NCI-H345 treated with DMSO at 0.1 percent for 48 hours (cell line): Measurements from ENCODE around the gene SELENON.

Source experiments
- DNase-seq: peaks from one replicate; lab custom pipeline; 2025; ENCODE audit not compliant: unreplicated experiment; lab: John Stamatoyannopoulos, UW

Gene SELENON

DNA sequence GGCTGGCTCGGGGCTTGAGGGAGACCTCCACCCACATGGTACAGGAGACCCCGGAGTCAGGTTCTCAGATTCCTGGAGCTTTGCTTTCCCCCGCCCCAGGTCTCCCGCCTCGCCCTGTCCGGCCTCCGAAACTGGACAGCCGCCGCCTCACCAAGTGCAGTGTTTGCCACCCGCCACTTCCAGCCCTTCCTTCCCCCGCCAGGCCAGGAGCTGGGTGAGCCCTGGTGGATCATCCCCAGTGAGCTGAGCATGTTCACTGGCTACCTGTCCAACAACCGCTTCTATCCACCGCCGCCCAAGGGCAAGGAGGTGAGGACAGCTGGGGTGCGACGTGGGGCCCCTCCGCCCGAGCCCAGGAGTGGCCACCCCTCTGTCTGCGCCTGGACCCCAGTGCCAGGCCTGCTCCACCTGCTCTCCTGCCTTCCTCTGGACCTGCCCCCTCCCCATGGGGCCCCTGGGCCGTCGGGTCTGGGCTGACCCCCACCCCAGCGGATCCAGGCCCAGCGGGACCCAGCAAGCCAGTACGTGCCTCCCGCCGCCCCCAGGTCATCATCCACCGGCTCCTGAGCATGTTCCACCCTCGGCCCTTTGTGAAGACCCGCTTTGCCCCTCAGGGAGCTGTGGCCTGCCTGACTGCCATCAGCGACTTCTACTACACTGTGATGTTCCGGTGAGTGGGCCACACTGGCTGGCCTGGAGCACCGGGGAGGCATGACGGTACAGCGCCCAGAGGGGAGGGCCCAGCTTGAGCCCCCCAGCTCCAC is 8.7 kb downstream of the SELENON start:
- no peak for DNase-seq

DNA sequence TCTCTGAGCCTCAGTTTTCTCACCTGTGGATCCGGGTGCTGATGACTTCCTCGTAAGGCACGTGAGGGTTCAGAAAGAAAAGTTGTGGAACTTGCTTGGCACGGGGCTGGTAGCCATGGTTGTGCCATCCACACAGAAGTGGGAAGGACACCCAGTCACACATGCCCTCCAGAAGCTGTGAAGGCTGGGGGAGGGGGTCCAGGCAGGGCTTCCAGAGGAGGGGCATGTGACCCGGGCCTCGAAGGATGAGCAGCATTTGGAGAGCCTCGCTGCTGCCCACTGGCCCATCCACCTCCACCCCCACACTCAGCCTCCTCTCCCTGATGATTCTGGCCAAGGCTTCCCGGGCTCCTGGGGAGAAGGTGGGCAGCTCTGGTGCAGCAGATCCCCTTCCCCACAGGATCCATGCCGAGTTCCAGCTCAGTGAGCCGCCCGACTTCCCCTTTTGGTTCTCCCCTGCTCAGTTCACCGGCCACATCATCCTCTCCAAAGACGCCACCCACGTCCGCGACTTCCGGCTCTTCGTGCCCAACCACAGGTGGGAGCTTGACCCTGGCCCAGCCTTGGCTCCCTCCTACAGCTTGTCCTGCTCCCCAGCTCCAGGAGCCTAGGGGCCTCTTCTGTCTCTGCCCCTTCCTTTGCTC is 9.4 kb downstream of the SELENON start:
- DNase-seq, result no peak

DNA sequence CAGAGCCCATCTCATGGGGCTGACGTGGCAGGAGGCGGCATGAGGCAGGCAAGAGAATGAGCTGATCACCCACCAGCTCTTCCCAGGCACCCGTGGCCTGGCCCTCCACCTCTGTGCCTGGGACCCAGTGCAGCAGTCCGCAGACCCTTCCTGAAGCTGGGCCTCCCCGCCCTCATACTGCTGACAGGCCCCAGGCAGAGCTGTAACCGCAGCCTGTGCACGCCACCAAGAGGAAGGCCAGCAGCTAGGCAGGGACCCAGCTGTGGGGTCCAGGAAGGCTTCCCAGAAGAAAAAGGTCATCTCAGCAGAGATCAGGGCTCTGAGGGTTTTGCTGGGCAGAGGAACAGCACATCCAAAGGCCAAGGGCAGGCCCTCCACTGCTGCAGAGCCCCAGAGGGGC is 9.9 kb downstream of the SELENON start:
- no peak for DNase-seq

DNA sequence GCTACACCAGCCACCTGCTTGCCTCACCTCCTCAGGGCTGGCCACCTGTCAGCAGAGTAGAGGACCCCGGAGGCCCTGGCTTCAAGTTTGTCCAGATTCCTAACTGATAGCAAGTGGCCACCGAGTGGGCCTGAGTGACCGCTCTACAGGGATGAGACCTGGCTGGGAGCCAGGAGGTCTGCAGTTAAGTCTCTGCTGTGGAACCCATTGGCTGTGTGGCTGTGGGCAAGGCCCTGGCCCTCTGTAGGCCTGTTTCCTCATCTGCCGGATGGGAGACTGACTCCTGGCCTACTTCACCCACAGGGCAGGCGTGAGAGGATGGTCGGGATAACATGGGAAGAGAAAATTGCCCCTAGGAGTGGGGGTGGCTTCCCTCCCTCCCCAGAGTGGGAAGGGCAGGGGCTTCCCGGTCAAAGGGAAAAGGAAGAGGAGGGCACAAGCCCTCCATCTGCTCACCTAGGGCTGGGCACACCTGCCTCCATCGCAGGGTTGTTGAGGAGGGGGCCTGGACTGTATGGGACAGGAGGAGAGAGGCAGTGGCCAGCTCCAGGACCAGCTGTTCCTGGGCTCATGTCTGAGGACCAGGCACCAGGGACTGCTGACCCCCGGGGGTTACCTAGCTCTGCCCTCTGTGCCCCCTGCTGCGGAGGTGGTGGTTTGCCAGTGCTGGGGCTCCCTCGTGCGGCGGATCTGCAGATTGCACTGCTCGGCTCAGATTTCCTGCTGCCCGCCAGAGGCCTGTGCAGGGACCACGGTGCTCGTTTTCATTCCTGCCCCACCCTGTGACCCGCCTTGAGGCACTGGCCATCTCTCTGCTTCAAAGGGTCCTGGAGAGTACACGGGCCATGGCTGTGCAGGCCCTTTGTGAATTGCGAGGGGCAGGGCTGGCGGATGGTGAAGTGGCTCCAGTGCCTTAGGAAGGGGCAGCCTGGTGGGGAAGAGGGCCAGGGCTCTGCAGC is 10.6 kb downstream of the SELENON start:
- peak; percentile 43 for DNase-seq

DNA sequence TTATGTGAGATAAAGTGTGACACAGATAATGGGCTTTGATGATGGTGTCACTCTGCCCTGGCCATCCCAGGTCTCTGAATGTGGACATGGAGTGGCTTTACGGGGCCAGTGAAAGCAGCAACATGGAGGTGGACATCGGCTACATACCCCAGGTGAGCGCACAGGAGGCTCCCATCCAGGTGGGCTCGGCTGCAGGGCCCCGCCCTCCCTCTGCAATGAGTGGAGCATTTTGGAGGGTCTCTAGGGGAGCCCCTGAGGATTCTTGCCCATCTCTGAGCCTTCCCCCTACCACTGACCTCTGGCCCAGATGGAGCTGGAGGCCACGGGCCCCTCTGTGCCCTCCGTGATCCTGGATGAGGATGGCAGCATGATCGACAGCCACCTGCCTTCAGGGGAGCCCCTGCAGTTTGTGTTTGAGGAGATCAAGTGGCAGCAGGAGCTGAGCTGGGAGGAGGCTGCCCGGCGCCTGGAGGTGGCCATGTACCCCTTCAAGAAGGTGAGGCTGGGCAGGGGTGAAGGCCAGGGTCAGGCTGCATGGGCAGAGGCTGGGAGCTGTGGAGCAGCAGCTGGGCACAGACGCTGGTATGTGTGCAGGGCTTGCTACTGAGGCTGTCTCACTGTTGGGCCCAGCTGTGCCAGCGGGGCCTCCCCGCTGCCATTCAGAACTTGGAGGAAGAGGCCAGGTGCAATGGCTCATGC is 11.5 kb downstream of the SELENON start:
- DNase-seq, result no peak

DNA sequence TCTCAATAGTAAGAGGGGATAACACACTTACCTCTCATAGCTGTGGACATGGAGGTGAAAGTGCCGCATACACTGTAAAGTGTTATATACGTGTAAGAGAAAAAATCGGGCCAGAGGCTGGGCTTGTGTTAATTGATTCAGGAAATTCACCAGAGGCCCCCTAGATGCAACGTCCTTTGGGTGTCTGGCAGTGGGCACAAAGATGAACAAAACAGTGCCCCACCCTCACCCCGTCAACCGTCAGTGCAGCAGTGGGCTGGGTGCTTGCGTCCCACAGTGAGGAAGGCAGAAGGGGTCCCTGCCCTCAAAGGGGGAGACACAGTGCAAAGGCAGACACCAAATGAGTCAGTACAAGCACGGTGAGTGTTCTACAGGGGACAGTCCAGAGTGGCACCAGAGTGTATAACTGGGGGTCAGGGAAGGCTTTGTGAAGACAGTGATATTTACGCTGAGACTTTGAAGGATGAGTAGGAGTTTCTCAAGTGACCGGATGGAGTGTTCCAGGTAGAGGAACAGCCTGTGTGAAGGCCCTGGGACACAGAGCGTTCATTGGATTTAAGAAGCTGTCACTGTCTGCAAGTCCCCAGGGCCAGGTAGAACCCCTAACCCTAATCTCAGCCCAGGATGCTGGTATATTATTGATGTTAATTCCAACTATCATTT is 13.2 kb downstream of the SELENON start:
- no peak for DNase-seq

DNA sequence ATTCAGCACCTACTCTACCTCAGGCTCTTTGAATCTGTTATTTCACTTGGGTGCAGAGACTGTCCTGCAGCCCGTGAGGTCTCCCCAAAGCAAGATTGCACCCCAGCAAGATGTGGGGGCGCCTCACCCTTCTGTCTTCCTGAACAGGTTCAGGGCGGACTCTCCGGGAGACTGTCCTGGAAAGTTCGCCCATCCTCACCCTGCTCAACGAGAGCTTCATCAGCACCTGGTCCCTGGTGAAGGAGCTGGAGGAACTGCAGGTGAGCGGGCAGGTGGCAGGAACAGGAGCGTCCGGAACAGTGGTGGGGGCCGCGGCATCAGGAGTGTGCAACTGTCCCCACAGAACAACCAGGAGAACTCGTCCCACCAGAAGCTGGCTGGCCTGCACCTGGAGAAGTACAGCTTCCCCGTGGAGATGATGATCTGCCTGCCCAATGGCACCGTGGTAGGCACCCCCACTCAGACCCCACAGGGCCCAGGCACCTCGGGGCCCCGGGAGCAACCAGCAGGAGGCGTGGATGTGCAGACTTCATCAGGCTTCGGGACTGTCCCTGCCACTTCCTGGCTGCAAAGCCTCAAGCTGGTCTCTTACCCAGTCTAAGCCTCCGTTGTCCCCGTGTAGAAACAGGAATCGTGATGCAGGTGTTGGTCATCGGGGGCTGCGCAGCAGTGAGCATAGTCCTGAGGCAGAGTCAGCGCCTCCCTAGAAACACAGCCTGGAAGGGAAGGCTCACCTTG is 13.9 kb downstream of the SELENON start:
- DNase-seq, result no peak

DNA sequence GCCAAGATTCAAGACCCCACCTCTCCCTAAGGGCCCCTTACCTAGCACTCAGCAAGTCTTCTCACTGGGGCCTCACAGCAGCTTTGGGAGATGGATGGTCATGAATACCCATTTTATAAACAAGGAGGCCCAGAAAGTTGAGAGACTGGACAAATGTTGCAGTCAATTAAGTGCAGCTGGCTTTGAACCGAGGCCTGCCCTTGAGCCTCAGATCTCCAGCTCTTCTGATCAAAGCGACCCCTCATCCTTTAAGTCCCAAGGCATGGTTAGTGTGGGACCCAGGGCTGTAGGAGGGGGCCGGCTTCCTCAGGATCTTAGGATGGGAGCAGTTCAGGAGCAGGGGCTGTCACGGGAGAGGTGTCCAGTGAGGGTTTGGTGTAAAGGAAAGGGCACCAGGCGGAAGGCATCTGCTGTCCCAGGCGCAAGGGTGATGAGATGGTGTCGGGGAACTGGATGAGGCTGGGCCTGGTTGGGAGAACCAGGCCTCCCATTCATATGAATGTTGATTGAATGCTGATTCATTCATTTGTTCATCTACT is 14.6 kb downstream of the SELENON start:
- no peak for DNase-seq

DNA sequence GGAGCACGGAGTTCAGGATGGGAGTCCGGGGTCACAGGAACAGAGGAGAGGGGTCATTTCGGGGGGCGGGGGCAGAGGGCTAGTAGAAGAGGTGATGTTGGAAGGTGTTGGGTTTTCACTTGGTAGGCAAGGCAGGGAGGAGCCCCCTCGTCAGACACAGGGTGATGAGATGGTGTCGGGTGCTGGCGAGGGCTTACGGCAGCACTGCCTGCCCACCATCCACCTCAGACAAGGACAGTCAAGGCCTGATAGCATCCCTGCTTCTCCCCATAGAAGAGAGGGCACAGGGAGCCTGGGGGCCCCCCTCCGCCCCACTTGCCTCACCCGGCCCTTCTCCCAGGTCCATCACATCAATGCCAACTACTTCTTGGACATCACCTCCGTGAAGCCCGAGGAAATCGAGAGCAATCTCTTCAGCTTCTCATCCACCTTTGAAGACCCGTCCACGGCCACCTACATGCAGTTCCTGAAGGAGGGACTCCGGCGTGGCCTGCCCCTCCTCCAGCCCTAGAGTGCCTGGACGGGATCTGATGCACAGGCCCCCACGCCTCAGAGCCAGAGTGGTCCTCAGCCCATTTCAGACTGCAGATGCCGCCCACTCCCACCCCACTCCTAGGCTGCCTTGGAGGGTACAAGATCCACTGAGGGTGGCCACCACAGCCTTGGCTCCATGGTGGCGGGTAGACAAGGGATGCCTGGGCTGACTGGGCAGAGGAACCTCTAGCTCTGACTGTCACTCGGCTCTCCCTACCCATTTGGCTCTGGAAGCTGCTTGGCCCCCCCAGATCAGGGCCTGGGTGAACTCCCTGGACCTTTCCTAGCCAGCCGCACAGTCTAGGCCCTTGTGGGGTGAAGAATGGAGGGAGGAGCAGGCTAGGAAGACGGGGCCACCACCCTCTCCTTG is 15.5 kb downstream of the SELENON start:
- no peak for DNase-seq

DNA sequence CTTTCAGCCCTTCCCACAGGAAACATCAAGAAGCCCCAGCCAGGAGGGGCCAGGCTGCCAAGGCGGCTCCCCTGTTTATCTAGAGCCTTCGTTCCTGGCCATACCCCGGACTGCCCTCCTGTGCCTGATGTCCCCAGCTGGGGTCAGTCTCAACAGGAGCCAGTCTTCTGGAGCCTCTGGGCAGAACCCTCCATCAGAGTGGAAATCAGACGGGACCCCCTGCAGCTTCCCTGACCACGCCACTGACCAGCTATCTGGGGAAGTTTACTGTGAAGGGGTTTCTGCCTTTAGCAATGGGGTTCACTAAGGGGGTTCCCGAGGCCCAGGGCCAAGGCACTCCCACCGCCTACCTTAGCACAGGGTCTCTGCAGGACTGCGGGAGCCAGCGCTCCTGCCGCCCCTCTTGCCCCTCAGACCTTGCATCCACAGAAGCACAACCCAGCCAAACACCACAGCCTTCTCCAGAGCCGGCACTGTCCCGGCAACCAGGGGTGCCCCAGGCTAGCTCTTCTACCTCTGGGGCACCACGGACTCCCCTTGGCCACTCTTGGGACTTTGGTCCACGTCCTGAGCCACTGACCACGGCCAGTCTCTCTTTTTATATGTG is 16.2 kb downstream of the SELENON start:
- DNase-seq, result no peak

DNA sequence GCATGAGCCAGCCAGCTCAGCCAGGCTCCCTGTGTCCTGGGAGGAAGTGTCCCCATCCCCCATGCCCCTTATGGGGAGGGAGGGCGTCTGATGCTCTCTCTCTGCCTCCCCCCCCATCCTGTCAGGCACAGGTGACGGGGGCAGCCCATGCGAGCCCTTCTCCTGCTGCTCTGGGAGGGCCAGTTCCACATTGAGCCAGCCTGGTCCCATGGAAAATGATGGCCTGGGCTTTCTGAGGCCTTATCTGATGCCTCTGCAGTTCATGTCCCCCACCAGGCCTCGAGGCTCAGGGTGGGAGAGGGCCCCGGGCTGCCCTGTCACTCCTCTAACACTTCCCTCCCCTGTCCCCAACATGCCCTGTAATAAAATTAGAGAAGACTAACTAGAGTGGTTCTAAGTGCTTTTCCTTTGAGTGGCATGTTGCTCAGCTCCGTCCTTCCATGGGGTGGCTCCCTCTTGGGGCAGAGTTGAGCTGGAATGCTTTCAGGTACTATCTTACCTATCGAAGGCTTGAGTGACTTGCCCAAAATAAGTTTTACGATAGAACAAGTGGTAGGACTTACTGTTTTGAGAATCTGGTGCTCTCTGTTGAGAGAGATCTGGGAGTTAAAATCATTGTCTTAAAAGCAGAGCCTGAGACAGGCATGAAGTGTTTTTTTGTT is 18.0 kb downstream of the SELENON start:
- no peak for DNase-seq

DNA sequence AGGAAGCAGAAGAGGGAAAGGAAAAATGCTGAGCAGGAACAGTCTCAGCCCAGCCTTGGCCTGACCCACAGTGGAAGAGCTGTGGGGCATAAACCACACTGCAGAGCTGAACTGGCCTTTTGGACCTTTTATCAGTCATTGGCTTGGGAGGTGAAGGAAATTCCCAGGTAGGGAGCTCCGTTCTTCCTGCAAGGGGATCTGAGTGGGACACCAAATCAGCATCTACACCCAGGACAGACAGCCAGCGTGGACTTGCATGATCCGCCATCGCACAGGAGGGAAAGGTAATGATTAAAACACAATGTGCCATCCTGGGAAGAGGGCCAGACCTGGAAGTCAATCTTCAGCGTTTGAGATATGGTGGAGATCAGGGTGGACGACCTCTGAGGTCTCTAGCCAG is 18.6 kb downstream of the SELENON start:
- DNase-seq, result no peak

DNA sequence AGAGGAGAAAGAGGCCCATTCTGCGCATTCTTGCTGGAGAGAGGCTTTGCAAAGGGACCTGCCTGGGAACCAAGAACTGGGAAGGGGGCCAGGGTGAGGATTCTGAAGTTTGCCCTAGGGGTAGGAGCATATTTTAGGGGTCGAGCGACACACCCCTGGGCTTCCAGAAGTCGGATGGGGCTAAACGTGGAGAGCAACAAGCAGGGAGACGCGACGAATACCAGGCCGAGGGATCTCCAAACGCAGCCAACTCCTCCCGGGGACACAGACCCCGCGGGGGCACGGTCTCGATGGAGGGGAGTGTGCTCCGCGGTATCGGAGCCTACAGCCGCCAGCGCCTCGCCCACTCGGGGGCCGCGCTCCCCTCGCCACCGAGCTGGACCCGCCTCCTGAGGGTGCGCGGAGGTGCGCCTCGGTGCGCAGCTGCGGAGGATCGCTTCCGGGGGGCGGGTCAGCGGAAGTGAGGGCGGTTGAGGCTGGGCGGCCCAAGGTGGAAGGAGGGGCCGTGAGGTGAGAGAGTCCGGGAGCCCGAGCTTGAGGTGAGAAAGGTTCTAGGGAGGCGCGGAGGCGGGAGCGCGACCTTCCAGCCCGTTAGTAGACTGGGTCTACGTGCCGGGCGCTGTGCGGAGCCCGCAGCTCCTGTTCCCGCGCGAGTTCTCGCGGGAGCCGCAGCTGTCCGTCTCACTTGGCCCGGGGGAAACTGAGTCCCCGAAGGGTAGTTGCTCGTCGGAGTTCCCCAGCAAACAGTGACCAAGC is 19.7 kb downstream of the SELENON start, which contains the start of gene MTFR1L:
Gene MTFR1L (plus strand): TSS at position 464 of the 756 bp plus-strand sequence. CDS start 3,151 bp downstream, outside the sequence.
- peak; percentile 74 for DNase-seq

DNA sequence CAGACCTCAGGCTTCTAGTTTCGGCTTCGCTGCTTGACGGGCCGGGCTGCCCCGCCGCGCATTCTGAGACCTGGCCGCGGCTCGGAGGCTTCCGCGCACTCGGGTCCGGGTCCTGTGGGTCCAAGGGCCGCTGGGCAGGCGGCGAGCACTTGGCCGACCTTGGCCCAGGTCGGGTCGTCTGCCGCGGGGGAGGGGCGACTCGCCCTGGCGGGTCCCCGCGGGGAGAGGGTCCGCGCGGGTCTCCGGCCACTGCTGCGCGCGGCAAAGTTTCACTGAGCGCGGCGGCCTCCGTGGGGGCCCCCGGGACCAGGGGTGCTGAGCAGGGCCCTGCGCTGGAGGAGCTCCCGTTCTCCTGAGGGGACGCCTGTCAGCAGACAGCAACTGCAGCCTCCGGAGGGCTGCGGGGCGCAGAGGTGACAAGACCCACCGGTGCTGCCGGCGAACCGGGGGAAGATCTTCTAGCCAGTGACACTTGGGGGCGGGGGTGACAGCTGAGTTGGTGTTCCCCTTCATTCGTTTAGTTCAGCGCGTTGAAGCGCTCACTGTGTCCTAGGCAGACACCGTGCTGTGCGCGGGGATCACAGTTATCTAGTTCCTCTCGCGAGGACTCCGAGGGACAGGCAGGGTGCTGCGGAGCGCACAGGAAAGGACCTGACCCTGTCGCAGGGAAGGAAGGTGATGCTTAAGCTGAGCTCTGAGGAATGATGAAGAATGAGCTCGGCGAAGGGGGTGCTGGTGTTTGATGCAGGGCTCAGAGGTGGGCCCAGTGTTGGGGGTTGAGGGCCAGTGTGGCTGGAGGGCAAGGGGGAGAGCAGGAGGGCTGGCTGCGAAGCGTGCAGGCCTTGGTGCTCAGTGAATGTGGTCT is 20.5 kb downstream of the SELENON start:
- no peak for DNase-seq

DNA sequence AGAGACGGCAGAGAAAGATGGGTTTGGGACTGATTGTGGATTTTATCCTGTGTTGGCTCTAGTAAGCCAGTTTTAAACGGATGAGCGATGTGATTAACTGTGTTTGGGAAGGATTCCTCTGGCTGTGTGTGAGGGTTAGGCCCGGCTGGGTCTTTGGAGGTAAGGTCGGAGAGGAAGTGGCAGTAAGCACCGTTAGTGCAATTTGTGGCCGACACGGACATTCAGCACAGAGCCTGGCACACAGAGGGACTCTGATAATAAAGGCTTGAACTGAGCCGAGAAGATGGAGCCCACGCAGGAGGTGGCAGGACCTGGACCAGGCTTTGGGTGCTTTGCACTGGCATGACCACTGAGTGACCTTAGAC is 21.1 kb downstream of the SELENON start:
- DNase-seq, result no peak

DNA sequence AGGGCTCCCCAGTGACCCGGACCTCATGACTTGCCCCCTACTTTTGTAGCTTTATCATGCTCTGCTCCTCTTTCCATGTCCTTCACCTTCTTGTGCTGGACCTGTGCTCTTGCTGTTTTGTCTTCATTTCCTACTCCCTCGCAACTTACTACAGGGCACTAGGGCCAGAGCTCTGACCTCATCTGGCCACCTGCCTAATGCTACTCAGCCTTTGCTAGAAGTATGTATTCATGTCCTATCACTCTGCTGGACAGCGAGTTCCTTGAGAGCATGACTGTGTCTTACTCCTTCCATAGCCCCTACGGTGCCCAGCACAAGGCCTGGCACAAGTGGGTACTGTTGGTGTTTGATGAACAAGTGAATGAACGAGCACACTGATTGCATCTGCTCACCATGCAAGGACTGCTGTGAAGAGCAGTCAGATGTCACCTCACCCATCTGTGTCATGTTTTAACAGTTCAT is 21.7 kb downstream of the SELENON start:
- no peak for DNase-seq
